H9 (cell line): Measurements from ENCODE around the gene COL8A1. TPM values are rescaled to one million over a fixed set of nuclear protein-coding genes. Genes with fewer than 3 reads are reported as not detected.

ENCODE experiments used
- DNase-seq: peaks from one replicate; pipeline ENCODE4 v3.0.0-alpha.2; 2017
- H2AFZ ChIP-seq: one replicate; pipeline ENCODE4 v1.6.1; 2013; ENCODE audit warnings: mild to moderate bottlenecking, low read length, control low read depth, moderate library complexity
- H2AK5ac ChIP-seq: 2 replicates; pipeline ENCODE4 v1.6.1; 2013; ENCODE audit warnings: low read length, control low read depth, mixed read lengths; ENCODE audit not compliant: insufficient read length
- H2BK120ac ChIP-seq: one replicate; pipeline ENCODE4 v1.6.1; 2013; ENCODE audit warnings: low read depth, mild to moderate bottlenecking, low read length, control low read depth, inconsistent platforms; ENCODE audit not compliant: poor library complexity, severe bottlenecking
- H2BK12ac ChIP-seq: 2 replicates; pipeline ENCODE4 v1.6.1; 2013; ENCODE audit warnings: low read length, control low read depth, mixed read lengths, low read depth; ENCODE audit not compliant: insufficient read length
- H2BK15ac ChIP-seq: 2 replicates; pipeline ENCODE4 v1.6.1; 2013; ENCODE audit warnings: low read depth, low read length, control low read depth
- H2BK20ac ChIP-seq: one replicate; pipeline ENCODE4 v1.6.1; 2013; ENCODE audit warnings: low read depth, mild to moderate bottlenecking, low read length, control low read depth, inconsistent platforms; ENCODE audit not compliant: poor library complexity, severe bottlenecking
- H2BK5ac ChIP-seq: 2 replicates; pipeline ENCODE4 v1.6.1; 2013; ENCODE audit warnings: low read length, control low read depth, mixed read lengths; ENCODE audit not compliant: insufficient read length
- H3K14ac ChIP-seq: 2 replicates; pipeline ENCODE4 v1.6.1; 2013; ENCODE audit warnings: low read length, control low read depth; ENCODE audit not compliant: insufficient read depth
- H3K18ac ChIP-seq: 2 replicates; pipeline ENCODE4 v1.6.1; 2013; ENCODE audit warnings: low read depth, mild to moderate bottlenecking, mixed read lengths, low read length, control low read depth; ENCODE audit not compliant: insufficient read length
- H3K23ac ChIP-seq: 2 replicates; pipeline ENCODE4 v1.6.1; 2013; ENCODE audit warnings: low read length, control low read depth, mixed read lengths, low read depth; ENCODE audit not compliant: insufficient read length
- H3K23me2 ChIP-seq: 2 replicates; pipeline ENCODE4 v1.6.1; 2013; ENCODE audit warnings: low read depth, mild to moderate bottlenecking, mixed read lengths, low read length, control low read depth; ENCODE audit not compliant: insufficient read length, poor library complexity, severe bottlenecking
- H3K27ac ChIP-seq: 2 replicates; pipeline ENCODE4 v1.5.1; 2013; ENCODE audit warnings: low read length, control low read depth, mixed read lengths, low read depth; ENCODE audit not compliant: insufficient read length
- H3K27me3 ChIP-seq: 2 replicates; pipeline ENCODE4 v1.6.1; 2013; ENCODE audit warnings: low read length, control low read depth, inconsistent platforms; ENCODE audit not compliant: insufficient read depth
- H3K4ac ChIP-seq: 2 replicates; pipeline ENCODE4 v1.6.1; 2013; ENCODE audit warnings: low read depth, mild to moderate bottlenecking, control low read depth, inconsistent platforms, low read length, moderate library complexity
- H3K4me1 ChIP-seq: 2 replicates; pipeline ENCODE4 v1.6.1; 2013; ENCODE audit warnings: low read length, control low read depth, inconsistent platforms; ENCODE audit not compliant: insufficient read depth
- H3K4me2 ChIP-seq: 2 replicates; pipeline ENCODE4 v1.6.1; 2013; ENCODE audit warnings: low read length, control low read depth, mixed read lengths; ENCODE audit not compliant: insufficient read length, insufficient read depth
- H3K56ac ChIP-seq: 2 replicates; pipeline ENCODE4 v1.6.1; 2013; ENCODE audit warnings: low read depth, mild to moderate bottlenecking, mixed read lengths, low read length, control low read depth; ENCODE audit not compliant: insufficient read length
- H3K79me1 ChIP-seq: 2 replicates; pipeline ENCODE4 v1.6.1; 2013; ENCODE audit warnings: low read depth, mild to moderate bottlenecking, moderate library complexity, low read length, control low read depth, inconsistent platforms; ENCODE audit not compliant: insufficient read depth, poor library complexity, severe bottlenecking
- H3K79me2 ChIP-seq: 2 replicates; pipeline ENCODE4 v1.6.1; 2013; ENCODE audit warnings: low read length, control low read depth, inconsistent platforms; ENCODE audit not compliant: insufficient read depth
- H3K9ac ChIP-seq: 2 replicates; pipeline ENCODE4 v1.6.1; 2013; ENCODE audit warnings: low read length, control low read depth, mixed read lengths; ENCODE audit not compliant: insufficient read length; ENCODE audit errors: extremely low read depth
- H3K9me3 ChIP-seq: one replicate; pipeline ENCODE4 v1.6.1; 2013; ENCODE audit warnings: low read depth, low read length, inconsistent platforms; ENCODE audit not compliant: control insufficient read depth
- H3T11ph ChIP-seq: one replicate; pipeline ENCODE4 v1.6.1; 2013; ENCODE audit warnings: mild to moderate bottlenecking, low read length, control low read depth, inconsistent platforms
- H4K20me1 ChIP-seq: one replicate; pipeline ENCODE4 v1.6.1; 2013; ENCODE audit not compliant: control insufficient read depth, insufficient read length, insufficient read depth
- H4K5ac ChIP-seq: 2 replicates; pipeline ENCODE4 v1.6.1; 2013; ENCODE audit warnings: low read depth, mild to moderate bottlenecking, mixed read lengths, low read length, control low read depth; ENCODE audit not compliant: insufficient read length
- H4K8ac ChIP-seq: replicated peaks from 2 replicates; pipeline ENCODE4 v1.6.1; 2013; ENCODE audit warnings: low read length, control low read depth, mixed read lengths, low read depth; ENCODE audit not compliant: insufficient read length
- H4K91ac ChIP-seq: 2 replicates; pipeline ENCODE4 v1.6.1; 2013; ENCODE audit warnings: low read depth, mild to moderate bottlenecking, moderate library complexity, mixed read lengths, low read length, control low read depth; ENCODE audit not compliant: insufficient read length
- H3K27ac Mint-ChIP-seq, 3 experiments: 2 replicates in 2 of 3; 3 replicates in 1 of 3; pipeline ENCODE4 v1.8.0; 2020 to 2021; ENCODE audit warnings: mixed read lengths in 3 of 3, mild to moderate bottlenecking in 1 of 3, moderate library complexity in 1 of 3
- H3K27me3 Mint-ChIP-seq: 2 replicates; pipeline ENCODE4 v1.8.0; 2021; ENCODE audit warnings: low read depth, mild to moderate bottlenecking, moderate library complexity, mixed read lengths
- H3K36me3 Mint-ChIP-seq, 3 experiments: 2 replicates in 2 of 3; 3 replicates in 1 of 3; pipeline ENCODE4 v1.8.0; 2020 to 2021; ENCODE audit warnings: low read depth in 3 of 3, mixed read lengths in 3 of 3; ENCODE audit not compliant: insufficient read depth in 1 of 3
- H3K4me1 Mint-ChIP-seq, 2 experiments: 2 replicates each; pipeline ENCODE4 v1.8.0; 2020; ENCODE audit warnings: mixed read lengths in 2 of 2
- H3K4me3 Mint-ChIP-seq, 2 experiments: 2 replicates in 1 of 2; 3 replicates in 1 of 2; pipeline ENCODE4 v1.8.0; 2020 to 2021; ENCODE audit warnings: mild to moderate bottlenecking in 2 of 2, mixed read lengths in 2 of 2, moderate library complexity in 1 of 2
- H3K9me3 Mint-ChIP-seq, 2 experiments: 2 replicates in 1 of 2; 3 replicates in 1 of 2; pipeline ENCODE4 v1.8.0; 2020; ENCODE audit warnings: mild to moderate bottlenecking in 2 of 2, mixed read lengths in 2 of 2, moderate library complexity in 1 of 2
- CTCF ChIP-seq: fragments of 200-600 bp; sonication (generic); conservative IDR thresholded peaks from 3 replicates; pipeline ENCODE4 v1.8.0; 2021; ENCODE audit warnings: antibody characterized with exemption, mild to moderate bottlenecking
- WGBS: extraction: QIAGEN DNeasy Blood & Tissue Kit; methylation state at CpG from one replicate; pipeline ENCODE4 v1.1.7; 2013; ENCODE audit warnings: missing lambda C conversion rate, low lambda C conversion rate, mixed read lengths; ENCODE audit not compliant: insufficient read length; ENCODE audit errors: extremely low coverage; 5-methylcytosine and 5-hydroxymethylcytosine counted together
- total RNA-seq: library from RNA; stranded (reverse); gene quantifications from 2 replicates; pipeline ENCODE4 v1.2.1, GENCODE V29; 2021

Gene COL8A1
- total RNA-seq, 1 experiment from 2014 or later, result 0.17 TPM

GRCh38 chr3:99712291-99712954 is 74.0 kb downstream of the COL8A1 start:
- no peak overlapping the region for H3K18ac ChIP-seq
- H3K4me2 ChIP-seq, result no peak overlapping the region
- Mint-ChIP-seq H3K36me3 (no peaks in the 10 kb centered on the region), H3K4me1 (peaks cover 11 to 17% of the 10 kb centered on the region in 2 experiments), H3K27ac (no peak overlapping the region), H3K9me3 (no peaks in the 10 kb centered on the region), H3K4me3 (no peak overlapping the region), H3K27me3 (no peaks in the 10 kb centered on the region)
- DNase-seq, result no peak
- TF ChIP-seq CTCF, result no peak
- no CpG with 5 or more reads among the region's 5 CpGs for WGBS
- H2BK120ac ChIP-seq, result no peak overlapping the region
- 0 out of 2 replicates have a peak, but pooled peaks cover 2% of the 10 kb centered on the region for H3K4me1 ChIP-seq
- H2BK12ac ChIP-seq, result no peak overlapping the region
- H2AFZ ChIP-seq, result no peak overlapping the region
- H3K56ac ChIP-seq, result no peak overlapping the region
- H4K20me1 ChIP-seq, result no peaks in the 10 kb centered on the region
- H3T11ph ChIP-seq, result no peak overlapping the region
- no peak overlapping the region for H4K5ac ChIP-seq
- no peak overlapping the region for H2BK5ac ChIP-seq
- no peak overlapping the region for H3K9ac ChIP-seq
- no peak overlapping the region for H3K14ac ChIP-seq
- no peaks in the 10 kb centered on the region for H3K79me1 ChIP-seq
- H3K27me3 ChIP-seq, result no peaks in the 10 kb centered on the region
- H3K4ac ChIP-seq, result no peak overlapping the region
- no peak overlapping the region for H4K8ac ChIP-seq
- no peak overlapping the region for H2BK20ac ChIP-seq
- no peak overlapping the region for H4K91ac ChIP-seq
- H3K23ac ChIP-seq, result no peak overlapping the region
- no peak overlapping the region for H2AK5ac ChIP-seq
- H3K79me2 ChIP-seq, result no peaks in the 10 kb centered on the region
- H3K23me2 ChIP-seq, result no peaks in the 10 kb centered on the region
- H3K9me3 ChIP-seq, result no peaks in the 10 kb centered on the region
- H3K27ac ChIP-seq, result no peak overlapping the region
- no peak overlapping the region for H2BK15ac ChIP-seq
